SHP77 (cell line): Measurements from ENCODE around the gene TANC1.

Experiments
- DNase-seq, 2 experiments: peaks; one replicate each; lab custom pipeline; 2025; lab: John Stamatoyannopoulos, UW

Gene TANC1

GRCh38 chr2:158994920-158995676 lies 26.7 kb downstream of the TANC1 start:
- DNase-seq = peak; percentile 4 to 24

- DNase-seq = no peak
Observed at GRCh38 chr2:158995677-158996049, 27.2 kb downstream of the TANC1 start.

- no peak for DNase-seq
Observed at GRCh38 chr2:158996378-158996993, 28.0 kb downstream of the TANC1 start.

- DNase-seq = no peak
Observed at GRCh38 chr2:158997037-158997790, 28.8 kb downstream of the TANC1 start.

GRCh38 chr2:158998551-158999248 lies 30.3 kb downstream of the TANC1 start:
- peak; percentile 32 to 44 for DNase-seq

- no peak for DNase-seq
Observed at GRCh38 chr2:158999458-158999857, 31.0 kb downstream of the TANC1 start.

- DNase-seq = no peak
Observed at GRCh38 chr2:159000072-159000471, 31.6 kb downstream of the TANC1 start.

- DNase-seq = no peak
Observed at GRCh38 chr2:159002462-159003111, 34.1 kb downstream of the TANC1 start.

GRCh38 chr2:159003555-159003954 lies 35.1 kb downstream of the TANC1 start:
- DNase-seq = no peak

GRCh38 chr2:159004849-159005248 lies 36.4 kb downstream of the TANC1 start:
- no peak for DNase-seq

- no peak for DNase-seq
Observed at GRCh38 chr2:159009940-159010339, 41.5 kb downstream of the TANC1 start.

- DNase-seq = no peak
Observed at GRCh38 chr2:159010340-159010739, 41.9 kb downstream of the TANC1 start.

GRCh38 chr2:159010963-159011362 lies 42.5 kb downstream of the TANC1 start:
- DNase-seq = no peak

GRCh38 chr2:159012142-159012541 lies 43.7 kb downstream of the TANC1 start:
- DNase-seq = no peak

GRCh38 chr2:159013103-159013502 lies 44.7 kb downstream of the TANC1 start:
- no peak for DNase-seq

GRCh38 chr2:159015174-159015573 lies 46.7 kb downstream of the TANC1 start:
- DNase-seq = no peak

- no peak for DNase-seq
Observed at GRCh38 chr2:159015823-159016222, 47.4 kb downstream of the TANC1 start.

GRCh38 chr2:159017837-159018236 lies 49.4 kb downstream of the TANC1 start:
- DNase-seq = no peak

GRCh38 chr2:159019021-159019420 lies 50.6 kb downstream of the TANC1 start:
- DNase-seq = no peak

- DNase-seq = no peak
Observed at GRCh38 chr2:159022019-159022418, 53.6 kb downstream of the TANC1 start.

- DNase-seq = no peak
Observed at GRCh38 chr2:159026170-159026569, 57.7 kb downstream of the TANC1 start.

- no peak for DNase-seq
Observed at GRCh38 chr2:159028776-159029175, 60.3 kb downstream of the TANC1 start.
